MM.1S (cell line): Measurements from ENCODE around the gene E2F2.

ENCODE experiments used
- DNase-seq: peaks from one replicate; pipeline ENCODE4 v3.0.0-alpha.2; 2015
- H2AFZ ChIP-seq: fragments of 300-600 bp; sonication (generic); 2 replicates; pipeline ENCODE4 v1.6.0; 2016; ENCODE audit warnings: antibody characterized with exemption, low read length
- H3F3A ChIP-seq: fragments of 300-600 bp; sonication (generic); 2 replicates; pipeline ENCODE4 v1.6.1; 2016; ENCODE audit warnings: mild to moderate bottlenecking, antibody characterized with exemption, low read length, moderate library complexity, mixed read lengths; ENCODE audit not compliant: insufficient read depth
- H3K27ac ChIP-seq: fragments of 300-600 bp; sonication (generic); 2 replicates; pipeline ENCODE4 v1.5.1; 2016; ENCODE audit warnings: mild to moderate bottlenecking, low read length
- H3K27me3 ChIP-seq: fragments of 300-600 bp; sonication (generic); replicated peaks from 2 replicates; pipeline ENCODE4 v1.6.0; 2016; ENCODE audit warnings: low read length; ENCODE audit not compliant: insufficient read depth
- H3K36me3 ChIP-seq: fragments of 300-600 bp; sonication (generic); replicated peaks from 2 replicates; pipeline ENCODE4 v1.6.1; 2016; ENCODE audit warnings: mild to moderate bottlenecking, low read length, mixed read lengths; ENCODE audit not compliant: insufficient read depth
- H3K4me1 ChIP-seq: fragments of 300-600 bp; sonication (generic); 2 replicates; pipeline ENCODE4 v1.6.1; 2016; ENCODE audit warnings: low read length, mixed read lengths
- H3K4me2 ChIP-seq: fragments of 300-600 bp; sonication (generic); 2 replicates; pipeline ENCODE4 v1.6.0; 2016; ENCODE audit warnings: low read depth, low read length
- H3K4me3 ChIP-seq: fragments of 300-600 bp; sonication (generic); 2 replicates; pipeline ENCODE4 v1.5.1; 2016; ENCODE audit warnings: low read length, mixed read lengths
- H3K79me2 ChIP-seq: fragments of 300-600 bp; sonication (generic); 2 replicates; pipeline ENCODE4 v1.6.1; 2016; ENCODE audit warnings: mixed run types, low read length, mixed read lengths
- H3K9ac ChIP-seq: fragments of 300-600 bp; sonication (generic); 2 replicates; pipeline ENCODE4 v1.6.1; 2016; ENCODE audit warnings: low read length, mixed read lengths
- H3K9me2 ChIP-seq: fragments of 300-600 bp; sonication (generic); replicated peaks from 2 replicates; pipeline ENCODE4 v1.6.1; 2016; ENCODE audit warnings: mild to moderate bottlenecking, low read length, mixed read lengths; ENCODE audit not compliant: insufficient read depth
- H3K9me3 ChIP-seq: fragments of 300-600 bp; sonication (generic); replicated peaks from 2 replicates; pipeline ENCODE4 v1.6.1; 2016; ENCODE audit warnings: mild to moderate bottlenecking, low read length, mixed read lengths; ENCODE audit not compliant: insufficient read depth
- H4K20me1 ChIP-seq: fragments of 300-600 bp; sonication (generic); 2 replicates; pipeline ENCODE4 v1.6.1; 2016; ENCODE audit warnings: mild to moderate bottlenecking, low read length, moderate library complexity, mixed read lengths; ENCODE audit not compliant: insufficient read depth
- CTCF ChIP-seq: fragments of 300-600 bp; sonication (generic); IDR thresholded peaks from 2 replicates; pipeline ENCODE4 v1.5.1; 2016; ENCODE audit warnings: antibody characterized with exemption, low read length, mixed read lengths
- EZH2 ChIP-seq: fragments of 300-600 bp; sonication (generic); optimal IDR thresholded peaks from 2 replicates; pipeline ENCODE3; 2017; ENCODE audit warnings: low read depth, mild to moderate bottlenecking, antibody characterized with exemption, low read length, mixed read lengths
- EZH2phosphoT487 ChIP-seq: fragments of 300-600 bp; sonication (generic); IDR thresholded peaks from 2 replicates; pipeline ENCODE4 v1.6.1; 2018; ENCODE audit warnings: antibody characterized with exemption, low read length

Gene E2F2

GRCh38 chr1:23562137-23562876, 31.3 kb upstream of the E2F2 start:
- H3K9me2 ChIP-seq, result no peaks in the 10 kb centered on the region
- peak overlapping the region; percentile 28; the same call in 1 of the 2 replicates for H2AFZ ChIP-seq
- DNase-seq, result peak; percentile 85
- peaks cover 14% of the 10 kb centered on the region for H3K4me1 ChIP-seq
- peak overlapping the region; percentile 1; the same call in 1 of the 2 replicates for H3K9ac ChIP-seq
- no peaks in the 10 kb centered on the region for H4K20me1 ChIP-seq
- peak overlapping the region; percentile 26; the same call in 1 of the 2 replicates for H3K27ac ChIP-seq
- H3K4me2 ChIP-seq, result peak overlapping the region; percentile 78
- peaks cover 22% of the 10 kb centered on the region for H3K27me3 ChIP-seq
- peaks cover 9% of the 10 kb centered on the region for H3K79me2 ChIP-seq
- no peaks in the 10 kb centered on the region for H3K36me3 ChIP-seq
- peak overlapping the region; percentile 40; the same call in 1 of the 2 replicates for H3K4me3 ChIP-seq
- no peaks in the 10 kb centered on the region for H3K9me3 ChIP-seq
- H3F3A ChIP-seq, result peaks cover 36% of the 10 kb centered on the region
- TF ChIP-seq CTCF (no peak), EZH2 (no peak), EZH2phosphoT487 (no peak)

- H4K20me1 ChIP-seq, result no peaks in the 10 kb centered on the region
- no peak overlapping the region for H3K4me3 ChIP-seq
- DNase-seq, result no peak
- no peaks in the 10 kb centered on the region for H3K36me3 ChIP-seq
- no peaks in the 10 kb centered on the region for H3K9me3 ChIP-seq
- H3K79me2 ChIP-seq, result peaks cover 9% of the 10 kb centered on the region
- H3K4me1 ChIP-seq, result peaks cover 18% of the 10 kb centered on the region
- peaks cover 39% of the 10 kb centered on the region for H3F3A ChIP-seq
- peak overlapping the region; percentile 26; the same call in 1 of the 2 replicates for H3K27ac ChIP-seq
- peak overlapping the region; percentile 1; the same call in 1 of the 2 replicates for H3K9ac ChIP-seq
- peaks cover 21% of the 10 kb centered on the region for H3K27me3 ChIP-seq
- H3K9me2 ChIP-seq, result no peaks in the 10 kb centered on the region
- no peak for TF ChIP-seq EZH2
- no peak overlapping the region for H2AFZ ChIP-seq
- H3K4me2 ChIP-seq, result peak overlapping the region; percentile 78; the same call in 1 of the 2 replicates
Measured at GRCh38 chr1:23561813-23562100, 30.7 kb upstream of the E2F2 start.

- peaks cover 18% of the 10 kb centered on the region for H3K4me1 ChIP-seq
- no peak overlapping the region for H3K9ac ChIP-seq
- no peak for TF ChIP-seq CTCF
- TF ChIP-seq EZH2phosphoT487, result no peak
- no peak for TF ChIP-seq EZH2
- H2AFZ ChIP-seq, result no peak overlapping the region
- H3K9me2 ChIP-seq, result no peaks in the 10 kb centered on the region
- H3K4me2 ChIP-seq, result no peak overlapping the region
- no peak for DNase-seq
- no peak overlapping the region for H3K27ac ChIP-seq
- H3F3A ChIP-seq, result peaks cover 42% of the 10 kb centered on the region
- no peaks in the 10 kb centered on the region for H4K20me1 ChIP-seq
- H3K4me3 ChIP-seq, result no peak overlapping the region
- peaks cover 21% of the 10 kb centered on the region for H3K27me3 ChIP-seq
- H3K9me3 ChIP-seq, result no peaks in the 10 kb centered on the region
- no peaks in the 10 kb centered on the region for H3K36me3 ChIP-seq
- peaks cover 9% of the 10 kb centered on the region for H3K79me2 ChIP-seq
Measured at GRCh38 chr1:23561076-23561812, 30.2 kb upstream of the E2F2 start.
